ENCODE data around the gene PAQR7.

Gene PAQR7

GRCh38 chr1:25875154-25875855 lies at the start of gene PAQR7:
Gene PAQR7 (minus strand): TSS chr1:25875708. CDS start chr1:25863839, 11,869 bp downstream.
- peak; percentile 39 for DNase-seq

GRCh38 chr1:25924454-25924853 lies 48.9 kb upstream of the PAQR7 start:
- DNase-seq: no peak

GRCh38 chr1:25922971-25923552 lies 47.6 kb upstream of the PAQR7 start:
- DNase-seq: peak; percentile 59

GRCh38 chr1:25922056-25922970 lies 46.8 kb upstream of the PAQR7 start:
- peak; percentile 88 for DNase-seq

GRCh38 chr1:25918615-25919014 lies 43.1 kb upstream of the PAQR7 start:
- no peak for DNase-seq

GRCh38 chr1:25917996-25918395 lies 42.5 kb upstream of the PAQR7 start:
- DNase-seq: no peak

- no peak for DNase-seq
These were observed 41.0 kb upstream of the PAQR7 start for GRCh38 chr1:25916460-25916859.

- no peak for DNase-seq
These were observed 38.8 kb upstream of the PAQR7 start for GRCh38 chr1:25914074-25914995.

- DNase-seq: no peak
These were observed 37.7 kb upstream of the PAQR7 start for GRCh38 chr1:25913206-25913605.

GRCh38 chr1:25912076-25912831 lies 36.7 kb upstream of the PAQR7 start:
- DNase-seq: no peak

- no peak for DNase-seq
These were observed 35.7 kb upstream of the PAQR7 start for GRCh38 chr1:25911162-25911561.

- DNase-seq: no peak
These were observed 33.5 kb upstream of the PAQR7 start for GRCh38 chr1:25909040-25909439.

- no peak for DNase-seq
These were observed 32.7 kb upstream of the PAQR7 start for GRCh38 chr1:25908161-25908560.

- no peak for DNase-seq
These were observed 32.1 kb upstream of the PAQR7 start for GRCh38 chr1:25907601-25908000.

- peak; percentile 87 for DNase-seq
These were observed 31.3 kb upstream of the PAQR7 start for GRCh38 chr1:25906644-25907300.

GRCh38 chr1:25905680-25906643 lies 30.5 kb upstream of the PAQR7 start, which contains the start of gene STMN1:
Gene STMN1 (minus strand): TSS chr1:25906419. CDS start chr1:25904676, 1,743 bp downstream.
- DNase-seq: peak; percentile 98

GRCh38 chr1:25904943-25905679 lies 29.6 kb upstream of the PAQR7 start:
- peak; percentile 96 for DNase-seq

GRCh38 chr1:25903986-25904385 lies 28.5 kb upstream of the PAQR7 start:
- no peak for DNase-seq

- no peak for DNase-seq
These were observed 27.0 kb upstream of the PAQR7 start for GRCh38 chr1:25902462-25902861.
